Measurements from ENCODE around the gene NAGA.
"Not testable (repeated sequence)": the region's sequence is repeated elsewhere in the genome, so short reads cannot be mapped to it uniquely, and the experiment has no call there.

NAGA gene

GRCh38 chr22:42074846-42075676 lies 4.4 kb upstream of the NAGA start:
- DNase-seq (ENCODE audit: low read depth in 2 of 2) = no peak

- no peak for DNase-seq (ENCODE audit: low read depth in 2 of 2)
Observed at GRCh38 chr22:42074132-42074811, 3.7 kb upstream of the NAGA start, which contains the start of gene PHETA2. PHETA2 (plus strand) TSS chr22:42074248; CDS start chr22:42077294, 3,046 bp downstream.

- no peak for DNase-seq (ENCODE audit: low read depth in 2 of 2)
Observed at GRCh38 chr22:42073621-42074041, 3.0 kb upstream of the NAGA start.

GRCh38 chr22:42072606-42073330 lies 2.2 kb upstream of the NAGA start:
- DNase-seq (ENCODE audit: low read depth in 2 of 2) = no peak

- DNase-seq (ENCODE audit: low read depth in 2 of 2) = not testable (repeated sequence)
Observed at GRCh38 chr22:42071508-42071907, 896 bp upstream of the NAGA start.

GRCh38 chr22:42069801-42070516 lies 653 bp downstream of the NAGA start:
- DNase-seq (ENCODE audit: low read depth in 2 of 2) = no peak

GRCh38 chr22:42068291-42068690 lies 2.3 kb downstream of the NAGA start:
- DNase-seq (ENCODE audit: low read depth in 2 of 2) = no peak

- no peak for DNase-seq (ENCODE audit: low read depth in 2 of 2)
Observed at GRCh38 chr22:42067671-42068251, 2.9 kb downstream of the NAGA start.

- no peak for DNase-seq (ENCODE audit: low read depth in 2 of 2)
Observed at GRCh38 chr22:42066937-42067336, 3.7 kb downstream of the NAGA start.

- no peak for DNase-seq (ENCODE audit: low read depth in 2 of 2)
Observed at GRCh38 chr22:42066126-42066761, 4.4 kb downstream of the NAGA start.

GRCh38 chr22:42065438-42066125 lies 5.0 kb downstream of the NAGA start:
- DNase-seq (ENCODE audit: low read depth in 2 of 2) = no peak

GRCh38 chr22:42064629-42065028 lies 6.0 kb downstream of the NAGA start:
- no peak for DNase-seq (ENCODE audit: low read depth in 2 of 2)

- DNase-seq (ENCODE audit: low read depth in 2 of 2) = no peak
Observed at GRCh38 chr22:42062506-42063170, 8.0 kb downstream of the NAGA start.

- no peak for DNase-seq (ENCODE audit: low read depth in 2 of 2)
Observed at GRCh38 chr22:42061041-42061440, 9.6 kb downstream of the NAGA start.

- no peak for DNase-seq (ENCODE audit: low read depth in 2 of 2)
Observed at GRCh38 chr22:42060489-42060888, 10.1 kb downstream of the NAGA start.

- DNase-seq (ENCODE audit: low read depth in 2 of 2) = no peak
Observed at GRCh38 chr22:42056757-42057511, 13.7 kb downstream of the NAGA start.

GRCh38 chr22:42052765-42053164 lies 17.8 kb downstream of the NAGA start:
- no peak for DNase-seq (ENCODE audit: low read depth in 2 of 2)

- DNase-seq (ENCODE audit: low read depth in 2 of 2) = no peak
Observed at GRCh38 chr22:42050641-42051180, 19.9 kb downstream of the NAGA start.

GRCh38 chr22:42041784-42042183 lies 28.8 kb downstream of the NAGA start:
- no peak for DNase-seq (ENCODE audit: low read depth in 2 of 2)

Measured in fibroblast of skin of left biceps (primary cell).